ENCODE results near the gene MX2.

- TF ChIP-seq POLR2A (IDR thresholded peaks at IDR 0.05; ENCODE audit: control extremely low read depth in 1 of 2, low read depth in 2 of 2, low read length in 2 of 2) (no peak), CTCF (IDR thresholded peaks at IDR 0.05; ENCODE audit: control extremely low read depth in 1 of 3, insufficient read depth in 1 of 3, low read depth in 1 of 3, low read length in 3 of 3) (no peak), CBX5 (IDR thresholded peaks at IDR 0.05; ENCODE audit: low read depth, low read length) (no peak), JUND (IDR thresholded peaks at IDR 0.05; ENCODE audit: low read length) (no peak), ATF3 (IDR thresholded peaks at IDR 0.05; ENCODE audit: insufficient read depth, low read depth, low read length) (no peak), POU5F1 (IDR thresholded peaks at IDR 0.05; ENCODE audit: low read depth, low read length) (no peak), FOSL1 (IDR thresholded peaks at IDR 0.05; ENCODE audit: insufficient read depth, low read depth, low read length) (no peak), CHD1 (IDR thresholded peaks at IDR 0.05; ENCODE audit: low read depth, low read length) (no peak), RFX5 (IDR thresholded peaks at IDR 0.05; ENCODE audit: borderline replicate concordance, low read depth, low read length) (no peak)
These were observed 44.5 kb downstream of the MX2 start for GRCh38 chr21:41406340-41406739.
